VCaP (cell line): ENCODE data around the gene CAPS.

Experiments used
- H3K27ac ChIP-seq: fragments of 450-650 bp; 2 replicates; pipeline ENCODE4 v1.5.1; 2017
- CTCF ChIP-seq: fragments of 450-650 bp; conservative IDR thresholded peaks from 2 replicates; pipeline ENCODE4 v1.5.1; 2017; ENCODE audit warnings: mild to moderate bottlenecking, moderate library complexity

Gene CAPS

GRCh38 chr19:5893907-5894703 is 19.9 kb upstream of the CAPS start:
- H3K27ac ChIP-seq, result no peak overlapping the region
- TF ChIP-seq CTCF, result no peak

- H3K27ac ChIP-seq, result no peak overlapping the region
- no peak for TF ChIP-seq CTCF
Measured at GRCh38 chr19:5894704-5895349, 19.2 kb upstream of the CAPS start.

GRCh38 chr19:5895409-5895808 is 18.6 kb upstream of the CAPS start:
- no peak for TF ChIP-seq CTCF
- no peak overlapping the region for H3K27ac ChIP-seq

- TF ChIP-seq CTCF, result no peak
- H3K27ac ChIP-seq, result no peak overlapping the region
Measured at GRCh38 chr19:5895890-5896289, 18.2 kb upstream of the CAPS start.

GRCh38 chr19:5896365-5897076 is 17.5 kb upstream of the CAPS start:
- TF ChIP-seq CTCF, result no peak
- no peak overlapping the region for H3K27ac ChIP-seq

GRCh38 chr19:5897189-5897969 is 16.7 kb upstream of the CAPS start:
- no peak for TF ChIP-seq CTCF
- H3K27ac ChIP-seq, result no peak overlapping the region
